ENCODE measurements around the gene KCNH4.

The KCNH4 gene

DNA sequence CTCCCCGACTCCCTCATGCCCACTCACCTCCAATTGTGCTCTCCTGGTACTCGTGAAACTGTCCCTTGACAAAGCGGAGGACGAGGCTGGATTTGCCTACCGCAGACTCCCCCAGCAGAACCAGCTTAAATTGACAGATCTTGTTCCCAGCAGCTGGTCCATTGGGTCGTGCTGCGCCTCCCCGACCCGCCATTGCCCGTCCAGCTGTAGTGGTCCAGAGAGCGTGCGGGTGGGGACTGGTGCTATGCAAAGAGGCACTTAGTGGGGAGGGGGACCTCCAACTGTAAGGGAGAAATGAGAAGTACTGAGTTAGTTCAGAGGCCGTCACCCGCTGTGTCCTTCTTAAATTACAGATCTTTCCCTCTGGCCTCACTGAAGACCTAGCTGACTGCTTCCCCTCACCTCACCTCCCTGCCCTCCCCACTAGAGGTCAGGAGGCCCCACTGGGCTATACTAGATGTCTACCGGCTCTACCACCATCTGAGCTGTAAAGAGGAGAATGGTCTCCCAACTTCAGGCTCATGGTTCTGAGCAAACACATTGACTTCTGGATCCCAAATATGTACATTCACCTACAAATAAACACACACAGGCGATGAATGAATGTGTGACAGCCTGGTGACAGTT, 50.5 kb downstream of the KCNH4 start:
- peaks cover 34 to 74% (median 58%) of the 10 kb centered on the region in 5 donors for H3K4me1 ChIP-seq (ENCODE audit: control insufficient read depth in 5 of 5, insufficient read depth in 5 of 5, low read length in 5 of 5)
- no peaks in the 10 kb centered on the region for H3K9me3 ChIP-seq (ENCODE audit: control insufficient read depth in 5 of 5, low read length in 5 of 5)
- peaks cover 5 to 61% (median 50%) of the 10 kb centered on the region in 5 donors for H3K36me3 ChIP-seq (ENCODE audit: control insufficient read depth in 5 of 5, insufficient read depth in 5 of 5, low read length in 5 of 5)
- H3K27me3 ChIP-seq (ENCODE audit: control insufficient read depth in 5 of 5, insufficient read depth in 4 of 5, low read length in 5 of 5): no peaks in the 10 kb centered on the region
- H3K27ac ChIP-seq (ENCODE audit: low read depth, low read length): peak overlapping the region; percentile 91
- H3K9ac ChIP-seq (ENCODE audit: low read length in 5 of 5): peak overlapping the region in 1 of 5 donors; percentile 44
- H3K4me3 ChIP-seq (ENCODE audit: low read depth in 1 of 5, low read length in 5 of 5): no peak overlapping the region

DNA sequence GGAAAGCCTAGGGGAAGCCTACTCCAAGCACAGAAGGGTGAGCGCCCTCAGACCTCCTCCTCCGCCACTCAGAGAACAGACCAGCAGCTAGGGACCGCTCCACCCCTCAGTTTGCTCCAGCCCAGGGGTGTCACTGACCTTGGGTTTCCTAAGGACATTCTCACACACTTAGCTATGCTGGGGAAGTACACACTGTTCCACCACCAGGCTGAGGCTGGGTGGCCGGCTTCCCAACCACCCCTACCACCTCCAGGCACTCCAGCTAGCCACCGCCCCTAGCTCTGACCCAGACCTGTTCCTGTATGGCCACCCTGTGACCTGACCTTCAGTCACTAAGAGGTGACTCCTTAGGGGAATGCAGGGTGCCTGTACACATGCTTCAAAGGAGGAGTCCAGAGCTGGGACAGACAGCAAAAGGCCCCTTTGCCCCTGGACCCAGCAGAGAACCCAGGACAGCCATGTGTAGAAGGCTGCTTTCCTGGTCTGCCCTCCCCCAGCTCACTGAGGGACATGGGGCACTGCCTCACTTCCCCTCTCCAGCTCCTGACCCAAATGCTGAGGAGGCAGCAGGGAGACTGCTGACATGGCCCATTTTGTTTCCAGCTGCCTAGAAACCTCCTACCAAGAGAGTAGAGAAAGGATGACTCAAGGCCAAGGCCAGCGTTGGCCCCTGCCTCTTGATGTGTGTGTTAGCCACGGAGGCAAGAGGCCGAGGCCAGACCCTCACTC, 51.7 kb downstream of the KCNH4 start:
- H3K36me3 ChIP-seq (ENCODE audit: control insufficient read depth in 5 of 5, insufficient read depth in 5 of 5, low read length in 5 of 5): peaks cover 5 to 72% (median 60%) of the 10 kb centered on the region in 5 donors
- H3K27ac ChIP-seq (ENCODE audit: low read depth, low read length): peak overlapping the region; percentile 91
- peak overlapping the region in 1 of 5 donors; percentile 44 for H3K9ac ChIP-seq (ENCODE audit: low read length in 5 of 5)
- no peaks in the 10 kb centered on the region for H3K27me3 ChIP-seq (ENCODE audit: control insufficient read depth in 5 of 5, insufficient read depth in 4 of 5, low read length in 5 of 5)
- H3K4me1 ChIP-seq (ENCODE audit: control insufficient read depth in 5 of 5, insufficient read depth in 5 of 5, low read length in 5 of 5): peaks cover 33 to 62% (median 48%) of the 10 kb centered on the region in 5 donors
- H3K9me3 ChIP-seq (ENCODE audit: control insufficient read depth in 5 of 5, low read length in 5 of 5): no peaks in the 10 kb centered on the region
- peak overlapping the region in 1 of 5 donors; percentile 1 for H3K4me3 ChIP-seq (ENCODE audit: low read depth in 1 of 5, low read length in 5 of 5)

DNA sequence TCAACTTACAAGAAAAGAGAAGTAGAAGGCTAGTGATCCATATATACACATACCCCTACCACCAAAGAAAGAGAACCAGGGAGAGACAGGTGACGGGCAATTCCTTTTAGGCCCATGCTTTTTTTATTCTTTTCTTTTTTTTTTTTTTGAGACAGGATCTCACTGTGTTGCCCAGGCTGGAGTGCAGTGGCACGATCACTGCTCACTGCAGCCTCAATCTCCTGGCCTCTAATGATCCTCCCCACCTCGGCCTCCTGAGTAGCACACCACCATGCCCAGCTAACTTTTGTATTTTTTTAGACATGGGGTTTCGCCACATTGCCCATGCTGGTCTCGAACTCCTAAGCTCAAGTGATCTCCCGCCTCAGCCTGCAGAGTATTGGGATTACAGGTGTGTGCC, 53.5 kb downstream of the KCNH4 start:
- Histone ChIP-seq H3K9ac (ENCODE audit: low read length in 5 of 5) (no peak overlapping the region), H3K4me3 (ENCODE audit: low read depth in 1 of 5, low read length in 5 of 5) (no peak overlapping the region), H3K4me1 (ENCODE audit: control insufficient read depth in 5 of 5, insufficient read depth in 5 of 5, low read length in 5 of 5) (peaks cover 21 to 47% (median 39%) of the 10 kb centered on the region in 5 donors), H3K9me3 (ENCODE audit: control insufficient read depth in 5 of 5, low read length in 5 of 5) (no peaks in the 10 kb centered on the region), H3K36me3 (ENCODE audit: control insufficient read depth in 5 of 5, insufficient read depth in 5 of 5, low read length in 5 of 5) (peaks cover 5 to 68% (median 56%) of the 10 kb centered on the region in 5 donors), H3K27me3 (ENCODE audit: control insufficient read depth in 5 of 5, insufficient read depth in 4 of 5, low read length in 5 of 5) (no peaks in the 10 kb centered on the region), H3K27ac (ENCODE audit: low read depth, low read length) (no peak overlapping the region)

DNA sequence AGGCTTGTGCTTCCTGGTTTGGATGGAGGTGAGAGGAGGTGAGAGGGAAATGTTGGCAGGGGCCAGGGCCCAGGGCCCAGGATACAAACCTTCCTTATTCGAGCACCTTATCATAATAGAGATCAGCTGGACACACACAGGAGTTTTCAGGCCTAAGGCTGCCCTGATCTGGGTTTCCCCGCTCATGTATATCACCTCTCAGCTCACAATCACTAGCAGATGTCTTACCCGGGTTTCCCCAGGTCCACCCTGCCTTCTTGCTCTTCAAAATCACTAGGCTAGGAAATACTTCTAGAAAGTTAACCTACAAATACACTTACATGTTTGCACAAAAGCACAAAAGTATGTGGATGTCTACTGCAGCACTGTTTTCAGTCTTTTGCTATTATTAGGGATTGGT, 54.1 kb downstream of the KCNH4 start:
- H3K4me1 ChIP-seq (ENCODE audit: control insufficient read depth in 5 of 5, insufficient read depth in 5 of 5, low read length in 5 of 5): peaks cover 18 to 47% (median 39%) of the 10 kb centered on the region in 5 donors
- H3K4me3 ChIP-seq (ENCODE audit: low read depth in 1 of 5, low read length in 5 of 5): no peak overlapping the region
- H3K9ac ChIP-seq (ENCODE audit: low read length in 5 of 5): no peak overlapping the region
- no peak overlapping the region for H3K27ac ChIP-seq (ENCODE audit: low read depth, low read length)
- H3K27me3 ChIP-seq (ENCODE audit: control insufficient read depth in 5 of 5, insufficient read depth in 4 of 5, low read length in 5 of 5): no peaks in the 10 kb centered on the region
- no peaks in the 10 kb centered on the region for H3K9me3 ChIP-seq (ENCODE audit: control insufficient read depth in 5 of 5, low read length in 5 of 5)
- peaks cover 5 to 68% (median 56%) of the 10 kb centered on the region in 5 donors for H3K36me3 ChIP-seq (ENCODE audit: control insufficient read depth in 5 of 5, insufficient read depth in 5 of 5, low read length in 5 of 5)

DNA sequence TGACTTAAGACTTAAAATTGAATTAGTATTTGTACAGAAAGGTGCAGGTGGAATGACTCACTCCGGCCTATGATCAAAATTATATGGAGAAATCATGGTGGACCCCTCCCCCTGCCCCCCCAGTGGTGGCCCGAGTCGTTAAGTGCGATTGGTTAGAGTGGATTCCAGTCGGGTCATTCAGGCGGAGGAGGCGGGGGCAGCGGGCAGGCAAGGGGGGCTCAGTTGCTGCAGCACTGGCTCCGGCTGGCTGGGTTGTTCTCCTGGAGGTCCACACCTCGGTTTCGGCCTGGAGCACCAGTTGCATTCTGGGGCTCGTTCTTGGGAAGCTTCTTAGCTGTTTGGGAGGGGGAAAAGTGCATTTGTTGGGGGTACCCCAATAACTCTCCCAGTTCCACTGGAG, 55.4 kb downstream of the KCNH4 start:
- no peaks in the 10 kb centered on the region for H3K27me3 ChIP-seq (ENCODE audit: control insufficient read depth in 5 of 5, insufficient read depth in 4 of 5, low read length in 5 of 5)
- H3K27ac ChIP-seq (ENCODE audit: low read depth, low read length): no peak overlapping the region
- no peak overlapping the region for H3K9ac ChIP-seq (ENCODE audit: low read length in 5 of 5)
- H3K4me3 ChIP-seq (ENCODE audit: low read depth in 1 of 5, low read length in 5 of 5): no peak overlapping the region
- H3K9me3 ChIP-seq (ENCODE audit: control insufficient read depth in 5 of 5, low read length in 5 of 5): no peaks in the 10 kb centered on the region
- peaks cover 5 to 64% (median 56%) of the 10 kb centered on the region in 5 donors for H3K36me3 ChIP-seq (ENCODE audit: control insufficient read depth in 5 of 5, insufficient read depth in 5 of 5, low read length in 5 of 5)
- peaks cover 13 to 43% (median 34%) of the 10 kb centered on the region in 5 donors for H3K4me1 ChIP-seq (ENCODE audit: control insufficient read depth in 5 of 5, insufficient read depth in 5 of 5, low read length in 5 of 5)

DNA sequence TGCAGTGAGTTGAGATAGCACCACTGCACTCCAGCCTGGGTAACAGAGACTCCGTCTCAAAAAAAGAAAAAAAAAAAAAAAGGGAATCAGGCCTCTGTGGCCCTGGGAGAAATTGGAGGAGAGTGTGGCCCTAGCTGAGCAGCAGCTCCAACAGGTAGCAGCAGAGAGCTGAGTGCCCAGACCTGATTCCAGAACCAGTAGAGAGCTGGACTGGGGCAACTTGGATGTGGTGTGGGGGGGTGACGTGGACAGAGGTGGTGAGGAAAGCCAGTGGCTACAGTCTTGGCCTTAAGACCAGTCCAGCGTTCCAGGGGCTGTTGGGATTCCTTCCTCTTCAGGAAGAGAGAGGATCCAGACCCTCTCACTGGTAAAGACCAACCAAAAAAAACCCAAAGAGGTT, 56.7 kb downstream of the KCNH4 start:
- peaks cover 5 to 53% (median 46%) of the 10 kb centered on the region in 5 donors for H3K36me3 ChIP-seq (ENCODE audit: control insufficient read depth in 5 of 5, insufficient read depth in 5 of 5, low read length in 5 of 5)
- no peaks in the 10 kb centered on the region for H3K9me3 ChIP-seq (ENCODE audit: control insufficient read depth in 5 of 5, low read length in 5 of 5)
- H3K27ac ChIP-seq (ENCODE audit: low read depth, low read length): no peak overlapping the region
- H3K9ac ChIP-seq (ENCODE audit: low read length in 5 of 5): no peak overlapping the region
- H3K4me3 ChIP-seq (ENCODE audit: low read depth in 1 of 5, low read length in 5 of 5): no peak overlapping the region
- peaks cover 4 to 37% (median 27%) of the 10 kb centered on the region in 5 donors for H3K4me1 ChIP-seq (ENCODE audit: control insufficient read depth in 5 of 5, insufficient read depth in 5 of 5, low read length in 5 of 5)
- H3K27me3 ChIP-seq (ENCODE audit: control insufficient read depth in 5 of 5, insufficient read depth in 4 of 5, low read length in 5 of 5): no peaks in the 10 kb centered on the region

DNA sequence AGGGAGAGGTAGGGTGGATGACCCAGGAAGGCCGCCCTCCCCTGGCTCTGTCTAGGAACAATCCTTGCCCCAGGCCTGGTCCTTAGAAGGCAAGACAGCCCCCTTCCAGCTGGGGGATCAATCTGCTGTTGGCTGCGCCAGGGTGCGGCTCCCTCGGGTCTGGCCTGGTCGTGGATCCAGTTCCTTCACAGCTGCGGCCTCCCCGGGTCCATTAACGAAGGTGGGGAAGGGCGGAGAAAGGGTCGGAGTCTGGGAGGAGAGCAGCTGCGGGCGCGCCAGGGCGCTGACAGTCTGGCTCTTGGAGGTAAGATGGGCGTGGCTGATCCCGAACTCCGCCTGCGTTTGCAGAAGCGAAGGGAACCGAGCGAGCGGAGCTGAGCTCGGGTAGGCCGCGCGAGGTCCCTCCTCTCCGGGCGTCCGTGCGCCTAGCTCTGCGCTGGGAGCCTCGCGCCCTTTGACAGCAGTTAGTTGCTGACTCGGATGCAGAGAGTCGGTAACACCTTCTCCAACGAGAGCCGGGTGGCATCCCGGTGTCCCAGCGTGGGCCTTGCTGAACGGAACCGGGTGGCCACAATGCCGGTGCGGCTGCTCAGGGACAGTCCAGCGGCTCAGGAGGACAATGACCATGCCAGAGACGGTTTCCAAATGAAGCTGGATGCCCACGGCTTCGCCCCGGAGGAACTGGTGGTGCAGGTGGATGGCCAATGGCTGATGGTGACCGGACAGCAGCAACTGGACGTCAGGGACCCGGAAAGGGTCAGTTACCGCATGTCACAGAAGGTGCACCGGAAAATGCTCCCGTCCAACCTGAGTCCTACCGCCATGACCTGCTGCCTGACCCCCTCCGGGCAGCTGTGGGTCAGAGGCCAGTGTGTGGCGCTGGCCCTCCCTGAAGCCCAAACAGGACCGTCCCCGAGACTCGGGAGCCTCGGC, 58.3 kb downstream of the KCNH4 start, which contains the start of gene HSPB9:
HSPB9 (plus strand) TSS at position 434 of the 933 bp plus-strand sequence; CDS start at position 481, 47 bp downstream.
- Histone ChIP-seq H3K4me1 (ENCODE audit: control insufficient read depth in 5 of 5, insufficient read depth in 5 of 5, low read length in 5 of 5) (peaks cover 0 to 29% (median 15%) of the 10 kb centered on the region in 5 donors), H3K36me3 (ENCODE audit: control insufficient read depth in 5 of 5, insufficient read depth in 5 of 5, low read length in 5 of 5) (peaks cover 5 to 53% (median 37%) of the 10 kb centered on the region in 5 donors), H3K27ac (ENCODE audit: low read depth, low read length) (peak within 1 kb of the TSS; percentile 42), H3K27me3 (ENCODE audit: control insufficient read depth in 5 of 5, insufficient read depth in 4 of 5, low read length in 5 of 5) (no peaks in the 10 kb centered on the region), H3K9me3 (ENCODE audit: control insufficient read depth in 5 of 5, low read length in 5 of 5) (no peaks in the 10 kb centered on the region), H3K9ac (ENCODE audit: low read length in 5 of 5) (peak within 1 kb of the TSS in 3 of 5 donors; percentile 43 to 64 (median 60)), H3K4me3 (ENCODE audit: low read depth in 1 of 5, low read length in 5 of 5) (peak within 1 kb of the TSS in 3 of 5 donors; percentile 6 to 58 (median 37))

DNA sequence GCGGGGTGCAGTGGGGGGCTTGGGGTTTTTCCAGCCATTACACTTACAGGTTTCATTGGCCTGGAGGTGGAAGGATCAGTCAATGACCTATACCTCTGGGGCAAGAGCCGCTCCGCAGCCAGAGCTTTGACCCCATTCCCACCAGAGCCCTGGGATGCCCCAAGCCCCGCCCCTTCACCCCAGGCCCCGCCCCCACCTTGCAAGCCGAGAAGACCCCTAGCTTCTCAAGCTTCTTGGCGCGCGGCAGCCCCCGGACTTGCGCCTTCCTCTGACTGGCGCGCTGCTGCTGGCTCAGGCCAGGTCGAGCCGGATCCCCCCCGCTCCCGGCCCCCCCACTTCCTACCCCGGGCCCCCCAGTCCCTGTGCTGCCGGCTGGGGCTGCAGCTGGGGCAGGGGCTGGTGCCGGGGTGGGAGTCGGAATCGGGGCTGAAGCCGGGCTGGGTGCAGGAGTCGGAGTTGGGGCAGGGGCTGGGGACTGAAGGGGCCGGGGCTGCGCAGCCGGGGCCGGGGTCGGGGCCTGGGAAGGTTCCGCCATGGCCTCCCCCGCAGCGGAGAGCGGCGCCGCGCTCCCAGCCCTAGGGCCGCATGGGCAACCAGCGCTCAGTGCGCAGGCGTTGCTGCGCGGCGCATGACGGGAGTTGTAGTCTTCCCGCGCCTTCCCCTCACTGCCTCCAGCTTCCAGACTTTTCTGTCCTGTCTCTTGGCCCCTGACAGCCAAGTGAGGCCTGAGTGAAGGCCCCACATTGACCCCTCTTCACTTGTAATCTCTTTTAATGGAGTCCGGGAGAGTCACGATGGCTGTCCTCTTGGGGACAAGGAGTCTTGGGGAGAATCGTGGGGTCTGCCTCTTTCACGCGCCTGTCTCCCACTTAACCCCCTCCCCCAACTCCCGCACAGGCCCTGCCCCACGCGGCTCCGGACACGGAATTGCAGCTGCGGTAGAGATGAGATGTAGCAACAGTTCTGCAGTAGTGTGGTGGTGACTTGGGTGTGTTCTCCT, 59.9 kb downstream of the KCNH4 start, which contains the start of gene KAT2A:
KAT2A (minus strand) TSS at position 598 of the 1,000 bp plus-strand sequence; CDS start at position 535, 63 bp downstream.
- Histone ChIP-seq H3K9ac (ENCODE audit: low read length in 5 of 5) (peak within 1 kb of the TSS in 4 of 5 donors; percentile 35 to 64 (median 52)), H3K4me3 (ENCODE audit: low read depth in 1 of 5, low read length in 5 of 5) (peak within 1 kb of the TSS; percentile 2 to 58 (median 32)), H3K27ac (ENCODE audit: low read depth, low read length) (peak within 1 kb of the TSS; percentile 42), H3K27me3 (ENCODE audit: control insufficient read depth in 5 of 5, insufficient read depth in 4 of 5, low read length in 5 of 5) (no peaks in the 10 kb centered on the region), H3K36me3 (ENCODE audit: control insufficient read depth in 5 of 5, insufficient read depth in 5 of 5, low read length in 5 of 5) (peaks cover 0 to 46% (median 24%) of the 10 kb centered on the region in 5 donors), H3K4me1 (ENCODE audit: control insufficient read depth in 5 of 5, insufficient read depth in 5 of 5, low read length in 5 of 5) (peaks cover 0 to 32% (median 18%) of the 10 kb centered on the region in 5 donors), H3K9me3 (ENCODE audit: control insufficient read depth in 5 of 5, low read length in 5 of 5) (no peaks in the 10 kb centered on the region)
